T47D (cell line): Measurements from ENCODE around the gene CALD1.

ENCODE experiments used
- DNase-seq, 2 experiments: peaks; one replicate each; pipeline versions ENCODE4 v3.0.0 to v3.0.0-alpha.2; 2011 to 2012; ENCODE audit warnings: low read depth in 1 of 2, low spot score in 1 of 2
- JUND ChIP-seq: IDR thresholded peaks from 2 replicates; pipeline ENCODE4 v1.6.1; 2012; ENCODE audit warnings: low read depth
- in situ Hi-C: cut with HindIII; loops from 2 replicates; pipeline ENCODE4 v1.10.0; 2016; ENCODE audit warnings: low sequenced_read_pairs, low pct_unique_long_range_greater_than_20kb

The CALD1 gene

GRCh38 chr7:134891262-134891695, 111.8 kb downstream of the CALD1 start:
- peak in 1 of 2 experiments; percentile 67 for DNase-seq
- no peak for TF ChIP-seq JUND
- in situ Hi-C loops = no loop called here

GRCh38 chr7:134891696-134892678, 112.6 kb downstream of the CALD1 start:
- in situ Hi-C loops = no loop called here
- no peak for TF ChIP-seq JUND
- no peak for DNase-seq

- no peak for TF ChIP-seq JUND
- in situ Hi-C loops = no loop called here
- DNase-seq = no peak
These were observed 113.5 kb downstream of the CALD1 start for GRCh38 chr7:134892963-134893362.

- DNase-seq = no peak
- no peak for TF ChIP-seq JUND
- in situ Hi-C loops = no loop called here
These were observed 114.5 kb downstream of the CALD1 start for GRCh38 chr7:134893920-134894319.

- no peak for TF ChIP-seq JUND
- in situ Hi-C loops = no loop called here
- DNase-seq = no peak
These were observed 115.5 kb downstream of the CALD1 start for GRCh38 chr7:134894928-134895327.

- DNase-seq = no peak
- no peak for TF ChIP-seq JUND
- in situ Hi-C loops = no loop called here
These were observed 116.6 kb downstream of the CALD1 start for GRCh38 chr7:134896073-134896472.

- in situ Hi-C loops = no loop called here
- TF ChIP-seq JUND = no peak
- no peak for DNase-seq
These were observed 118.5 kb downstream of the CALD1 start for GRCh38 chr7:134897936-134898335.

- no peak for TF ChIP-seq JUND
- in situ Hi-C loops = no loop called here
- DNase-seq = no peak
These were observed 120.3 kb downstream of the CALD1 start for GRCh38 chr7:134899729-134900128.

- no peak for TF ChIP-seq JUND
- in situ Hi-C loops = no loop called here
- DNase-seq = no peak
These were observed 120.9 kb downstream of the CALD1 start for GRCh38 chr7:134900166-134900982.

GRCh38 chr7:134901389-134902020, 122.1 kb downstream of the CALD1 start:
- TF ChIP-seq JUND = no peak
- no peak for DNase-seq
- in situ Hi-C loops = no loop called here

- no peak for DNase-seq
- in situ Hi-C loops = no loop called here
- TF ChIP-seq JUND = no peak
These were observed 122.6 kb downstream of the CALD1 start for GRCh38 chr7:134902058-134902457.

GRCh38 chr7:134903073-134903790, 123.8 kb downstream of the CALD1 start:
- no peak for DNase-seq
- in situ Hi-C loops = no loop called here
- TF ChIP-seq JUND = no peak
